Posterior cingulate gyrus (tissue), 11 donors: ENCODE measurements around the gene CDHR3.

Experiments
- DNase-seq, 10 donors: peaks; one replicate each; pipeline versions ENCODE4 v3.0.0 to v3.0.0-alpha.2; 2020 to 2021; ENCODE audit warnings: mixed read lengths in 3 of 10
- intact Hi-C: fragments of 100-400 bp; cut with DNase I; formaldehyde crosslinking; loops from one replicate; pipeline ENCODE4 v1.15.1; 2023

The CDHR3 gene

GRCh38 chr7:106021151-106022067 is 58.3 kb downstream of the CDHR3 start:
- DNase-seq = no peak
- intact Hi-C loops = no loop called here

GRCh38 chr7:106022193-106022821 is 59.2 kb downstream of the CDHR3 start:
- intact Hi-C loops = no loop called here
- DNase-seq = no peak

GRCh38 chr7:106023369-106024322 is 60.6 kb downstream of the CDHR3 start:
- intact Hi-C loops = no loop called here
- DNase-seq = no peak

- intact Hi-C loops = no loop called here
- no peak for DNase-seq
Observed at GRCh38 chr7:106026101-106026500, 63.0 kb downstream of the CDHR3 start.

- intact Hi-C loops = no loop called here
Observed at GRCh38 chr7:106029451-106029850, 66.4 kb downstream of the CDHR3 start.

GRCh38 chr7:106029941-106030340 is 66.9 kb downstream of the CDHR3 start:
- no peak for DNase-seq
- intact Hi-C loops = no loop called here

More at GRCh38 chr7:106029451-106029850, 66.4 kb downstream of the CDHR3 start:
- no peak for DNase-seq

GRCh38 chr7:106031300-106032035 is 68.4 kb downstream of the CDHR3 start:
- DNase-seq = peak in 9 of 10 donors; percentile 37 to 92 (median 64)
- intact Hi-C loops = no loop called here

- intact Hi-C loops = no loop called here
- no peak for DNase-seq
Observed at GRCh38 chr7:106032295-106032694, 69.2 kb downstream of the CDHR3 start.

GRCh38 chr7:106033735-106034134 is 70.7 kb downstream of the CDHR3 start:
- intact Hi-C loops = no loop called here
- DNase-seq = no peak

GRCh38 chr7:106034383-106034782 is 71.3 kb downstream of the CDHR3 start:
- no peak for DNase-seq
- intact Hi-C loops = no loop called here

- no peak for DNase-seq
- intact Hi-C loops = no loop called here
Observed at GRCh38 chr7:106035568-106035967, 72.5 kb downstream of the CDHR3 start.

GRCh38 chr7:106036004-106036403 is 72.9 kb downstream of the CDHR3 start:
- no peak for DNase-seq
- intact Hi-C loops = no loop called here

GRCh38 chr7:106037489-106038176 is 74.6 kb downstream of the CDHR3 start:
- intact Hi-C loops = no loop called here

GRCh38 chr7:106038289-106038688 is 75.2 kb downstream of the CDHR3 start:
- intact Hi-C loops = no loop called here
- DNase-seq = no peak

More at GRCh38 chr7:106037489-106038176, 74.6 kb downstream of the CDHR3 start:
- no peak for DNase-seq

- intact Hi-C loops = no loop called here
- DNase-seq = no peak
Observed at GRCh38 chr7:106038916-106039315, 75.9 kb downstream of the CDHR3 start.

- intact Hi-C loops = loop anchor here (10.0 kb wide), 1 partner anchor 105 kb away; no protein-coding TSS in a partner anchor
- DNase-seq = no peak
Observed at GRCh38 chr7:106039486-106040060, 76.5 kb downstream of the CDHR3 start.

- DNase-seq = peak in 6 of 10 donors; percentile 26 to 88 (median 58)
- intact Hi-C loops = loop anchor here (10.0 kb wide), 1 partner anchor 106 kb away; no protein-coding TSS in a partner anchor
Observed at GRCh38 chr7:106041140-106041717, 78.2 kb downstream of the CDHR3 start.

- intact Hi-C loops = loop anchor here (1.0 to 10.0 kb wide), 3 partner anchors 107 to 390 kb away; no protein-coding TSS in a partner anchor
- DNase-seq = peak in 1 of 10 donors; percentile 61
Observed at GRCh38 chr7:106042196-106042611, 79.1 kb downstream of the CDHR3 start.
